GM23338 (cell line): ENCODE results near the gene GRIA1. TPM values are rescaled to one million over a fixed set of nuclear protein-coding genes. Genes with fewer than 3 reads are reported as not detected.

Source experiments
- ATAC-seq: fragments of 200-7000 bp; cut with Tn5 transposase; 3 replicates; pipeline ENCODE4 v1.9.1; 2020
- DNase-seq: peaks from one replicate; pipeline ENCODE4 v3.0.0-alpha.2; 2015; ENCODE audit warnings: low spot score
- H2AFZ ChIP-seq: fragments of 200-600 bp; sonication (generic); 2 replicates; pipeline ENCODE4 v1.8.0; 2016; ENCODE audit warnings: antibody characterized with exemption, mild to moderate bottlenecking, moderate library complexity
- H3F3A ChIP-seq: fragments of 200-600 bp; sonication (generic); replicated peaks from 2 replicates; pipeline ENCODE4 v1.8.0; 2017; ENCODE audit warnings: antibody characterized with exemption, mixed run types, low read depth
- H3K27ac ChIP-seq: fragments of 200-600 bp; sonication (generic); 2 replicates; pipeline ENCODE4 v1.6.1; 2016; ENCODE audit warnings: low read depth
- H3K27me3 ChIP-seq: fragments of 200-600 bp; sonication (generic); 2 replicates; pipeline ENCODE4 v1.8.0; 2016; ENCODE audit warnings: mild to moderate bottlenecking, mixed run types, moderate library complexity; ENCODE audit not compliant: insufficient read depth
- H3K36me3 ChIP-seq: fragments of 200-600 bp; sonication (generic); 2 replicates; pipeline ENCODE4 v1.8.0; 2016; ENCODE audit warnings: mild to moderate bottlenecking; ENCODE audit not compliant: insufficient read depth
- H3K4me1 ChIP-seq: fragments of 200-600 bp; sonication (generic); 2 replicates; pipeline ENCODE4 v1.8.0; 2016; ENCODE audit warnings: mild to moderate bottlenecking, moderate library complexity; ENCODE audit not compliant: insufficient read depth
- H3K4me2 ChIP-seq: fragments of 200-600 bp; sonication (generic); 2 replicates; pipeline ENCODE4 v1.7.1; 2017; ENCODE audit warnings: mixed run types
- H3K4me3 ChIP-seq: fragments of 200-600 bp; sonication (generic); 2 replicates; pipeline ENCODE4 v1.6.1; 2016; ENCODE audit warnings: mixed run types
- H3K79me2 ChIP-seq: fragments of 200-600 bp; sonication (generic); replicated peaks from 2 replicates; pipeline ENCODE4 v1.8.0; 2017; ENCODE audit warnings: mild to moderate bottlenecking; ENCODE audit not compliant: insufficient read depth
- H3K9me2 ChIP-seq: fragments of 200-600 bp; sonication (generic); 2 replicates; pipeline ENCODE4 v1.8.0; 2017; ENCODE audit not compliant: insufficient read depth
- H4K20me1 ChIP-seq: fragments of 200-600 bp; sonication (generic); replicated peaks from 2 replicates; pipeline ENCODE4 v1.8.0; 2017; ENCODE audit warnings: mild to moderate bottlenecking; ENCODE audit not compliant: insufficient read depth
- H3K27ac Mint-ChIP-seq: 2 replicates; pipeline ENCODE4 v1.8.0; 2020; ENCODE audit warnings: inconsistent platforms, mild to moderate bottlenecking, moderate library complexity, mixed read lengths
- H3K27me3 Mint-ChIP-seq: 3 replicates; pipeline ENCODE4 v1.8.0; 2022; ENCODE audit warnings: low read depth, mild to moderate bottlenecking, moderate library complexity, mixed read lengths, inconsistent platforms; ENCODE audit not compliant: insufficient read depth, poor library complexity
- H3K36me3 Mint-ChIP-seq: 3 replicates; pipeline ENCODE4 v1.8.0; 2021; ENCODE audit warnings: low read depth, mild to moderate bottlenecking, inconsistent platforms, moderate library complexity, mixed read lengths
- H3K4me1 Mint-ChIP-seq: 3 replicates; pipeline ENCODE4 v1.8.0; 2020; ENCODE audit warnings: mild to moderate bottlenecking, inconsistent platforms, mixed read lengths
- H3K4me3 Mint-ChIP-seq: 3 replicates; pipeline ENCODE4 v1.8.0; 2021; ENCODE audit warnings: moderate library complexity, mild to moderate bottlenecking, inconsistent platforms, mixed read lengths
- H3K9me3 Mint-ChIP-seq: 3 replicates; pipeline ENCODE4 v1.8.0; 2020; ENCODE audit warnings: moderate library complexity, mild to moderate bottlenecking, inconsistent platforms, mixed read lengths
- CREB1 ChIP-seq: fragments of 250-450 bp; sonication (Bioruptor Pico); IDR thresholded peaks from 2 replicates; pipeline ENCODE4 v1.5.0; 2020; ENCODE audit warnings: low read depth, mild to moderate bottlenecking, moderate library complexity
- CTCF ChIP-seq, 2 experiments: fragments of 200-600 bp in 1 of 2; sonication (generic) in 1 of 2; conservative IDR thresholded peaks; 2 replicates each; pipeline versions ENCODE4 v1.5.1 to v1.6.1; 2016 to 2017; ENCODE audit warnings: antibody characterized with exemption in 2 of 2, low read depth in 2 of 2, mild to moderate bottlenecking in 2 of 2, moderate library complexity in 1 of 2
- EZH2 ChIP-seq: fragments of 200-600 bp; sonication (generic); IDR thresholded peaks from one replicate; pipeline ENCODE4 v1.8.0; 2017; ENCODE audit warnings: antibody characterized with exemption, mild to moderate bottlenecking, low read depth; ENCODE audit not compliant: unreplicated experiment
- EZH2phosphoT487 ChIP-seq: fragments of 200-600 bp; sonication (generic); IDR thresholded peaks from one replicate; pipeline ENCODE4 v1.8.1; 2018; ENCODE audit warnings: antibody characterized with exemption; ENCODE audit not compliant: unreplicated experiment
- JUNB ChIP-seq: IDR thresholded peaks from one replicate; pipeline ENCODE4 v1.6.1; 2016; ENCODE audit warnings: antibody characterized with exemption; ENCODE audit not compliant: unreplicated experiment
- NANOG ChIP-seq: IDR thresholded peaks from 2 replicates; pipeline ENCODE4 v1.6.1; 2016; ENCODE audit warnings: antibody characterized with exemption, borderline replicate concordance
- POLR2AphosphoS5 ChIP-seq: IDR thresholded peaks from 2 replicates; pipeline ENCODE4 v1.6.1; 2016; ENCODE audit warnings: antibody characterized with exemption, low read depth
- STAT1 ChIP-seq: IDR thresholded peaks from one replicate; pipeline ENCODE4 v1.6.1; 2016; ENCODE audit warnings: antibody characterized with exemption; ENCODE audit not compliant: unreplicated experiment
- ZNF114 ChIP-seq: fragments of 250-450 bp; sonication (Bioruptor Pico); IDR thresholded peaks from 2 replicates; pipeline ENCODE4 v1.5.0; 2020; ENCODE audit warnings: mild to moderate bottlenecking, moderate library complexity
- ZNF331 ChIP-seq: fragments of 250-450 bp; sonication (Bioruptor Pico); IDR thresholded peaks from 2 replicates; pipeline ENCODE4 v1.5.0; 2020; ENCODE audit warnings: low read depth, mild to moderate bottlenecking, moderate library complexity
- polyA plus RNA-seq: library from polyadenylated mRNA; unstranded; fragments of >200 nt; fragmentation: Nextera tagmentation; extraction: Ambion mirVana; gene quantifications from 2 replicates; pipeline ENCODE4 v1.2.1, GENCODE V29; 2016
- total RNA-seq: library from RNA; depleted of rRNA; stranded (reverse); fragments of >200 nt; shearing (Covaris generic); gene quantifications from 2 replicates; pipeline ENCODE4 v1.2.3, GENCODE V29; 2014
- TF ChIP-seq, protein P1 (sequence below): fragments of 250-450 bp; sonication (Bioruptor Pico); IDR thresholded peaks from 2 replicates; pipeline ENCODE4 v1.5.0; 2020; ENCODE audit warnings: mild to moderate bottlenecking, moderate library complexity
- TF ChIP-seq, protein P2 (sequence below): IDR thresholded peaks from 2 replicates; pipeline ENCODE4 v1.6.1; 2016; ENCODE audit warnings: antibody characterized with exemption
- TF ChIP-seq, protein P3 (sequence below): IDR thresholded peaks from one replicate; pipeline ENCODE4 v1.6.1; 2018; ENCODE audit warnings: antibody characterized with exemption; ENCODE audit not compliant: unreplicated experiment

The GRIA1 gene
- total and polyA plus RNA-seq, 2 experiments from 2014 or later: 1.0 to 1.7 TPM

- no peak overlapping the region for H3K27ac ChIP-seq
- H3K79me2 ChIP-seq: no peaks in the 10 kb centered on the region
- H3K27me3 ChIP-seq: no peaks in the 10 kb centered on the region
- H3K36me3 ChIP-seq: no peaks in the 10 kb centered on the region
- H3K4me3 ChIP-seq: no peak overlapping the region
- H3K27ac Mint-ChIP-seq: no peak overlapping the region
- no peak for ATAC-seq
- no peak overlapping the region for H2AFZ ChIP-seq
- TF ChIP-seq JUNB: no peak
- no peak for TF ChIP-seq EZH2phosphoT487
- no peak for TF ChIP-seq CTCF (conservative IDR thresholded peaks at IDR 0.05; ENCODE audit: low read depth in 2 of 2)
- TF ChIP-seq CREB1 (CRISPR knock-in tag): no peak
- TF ChIP-seq EZH2: no peak
- TF ChIP-seq NANOG: no peak
- TF ChIP-seq, protein P1, sequence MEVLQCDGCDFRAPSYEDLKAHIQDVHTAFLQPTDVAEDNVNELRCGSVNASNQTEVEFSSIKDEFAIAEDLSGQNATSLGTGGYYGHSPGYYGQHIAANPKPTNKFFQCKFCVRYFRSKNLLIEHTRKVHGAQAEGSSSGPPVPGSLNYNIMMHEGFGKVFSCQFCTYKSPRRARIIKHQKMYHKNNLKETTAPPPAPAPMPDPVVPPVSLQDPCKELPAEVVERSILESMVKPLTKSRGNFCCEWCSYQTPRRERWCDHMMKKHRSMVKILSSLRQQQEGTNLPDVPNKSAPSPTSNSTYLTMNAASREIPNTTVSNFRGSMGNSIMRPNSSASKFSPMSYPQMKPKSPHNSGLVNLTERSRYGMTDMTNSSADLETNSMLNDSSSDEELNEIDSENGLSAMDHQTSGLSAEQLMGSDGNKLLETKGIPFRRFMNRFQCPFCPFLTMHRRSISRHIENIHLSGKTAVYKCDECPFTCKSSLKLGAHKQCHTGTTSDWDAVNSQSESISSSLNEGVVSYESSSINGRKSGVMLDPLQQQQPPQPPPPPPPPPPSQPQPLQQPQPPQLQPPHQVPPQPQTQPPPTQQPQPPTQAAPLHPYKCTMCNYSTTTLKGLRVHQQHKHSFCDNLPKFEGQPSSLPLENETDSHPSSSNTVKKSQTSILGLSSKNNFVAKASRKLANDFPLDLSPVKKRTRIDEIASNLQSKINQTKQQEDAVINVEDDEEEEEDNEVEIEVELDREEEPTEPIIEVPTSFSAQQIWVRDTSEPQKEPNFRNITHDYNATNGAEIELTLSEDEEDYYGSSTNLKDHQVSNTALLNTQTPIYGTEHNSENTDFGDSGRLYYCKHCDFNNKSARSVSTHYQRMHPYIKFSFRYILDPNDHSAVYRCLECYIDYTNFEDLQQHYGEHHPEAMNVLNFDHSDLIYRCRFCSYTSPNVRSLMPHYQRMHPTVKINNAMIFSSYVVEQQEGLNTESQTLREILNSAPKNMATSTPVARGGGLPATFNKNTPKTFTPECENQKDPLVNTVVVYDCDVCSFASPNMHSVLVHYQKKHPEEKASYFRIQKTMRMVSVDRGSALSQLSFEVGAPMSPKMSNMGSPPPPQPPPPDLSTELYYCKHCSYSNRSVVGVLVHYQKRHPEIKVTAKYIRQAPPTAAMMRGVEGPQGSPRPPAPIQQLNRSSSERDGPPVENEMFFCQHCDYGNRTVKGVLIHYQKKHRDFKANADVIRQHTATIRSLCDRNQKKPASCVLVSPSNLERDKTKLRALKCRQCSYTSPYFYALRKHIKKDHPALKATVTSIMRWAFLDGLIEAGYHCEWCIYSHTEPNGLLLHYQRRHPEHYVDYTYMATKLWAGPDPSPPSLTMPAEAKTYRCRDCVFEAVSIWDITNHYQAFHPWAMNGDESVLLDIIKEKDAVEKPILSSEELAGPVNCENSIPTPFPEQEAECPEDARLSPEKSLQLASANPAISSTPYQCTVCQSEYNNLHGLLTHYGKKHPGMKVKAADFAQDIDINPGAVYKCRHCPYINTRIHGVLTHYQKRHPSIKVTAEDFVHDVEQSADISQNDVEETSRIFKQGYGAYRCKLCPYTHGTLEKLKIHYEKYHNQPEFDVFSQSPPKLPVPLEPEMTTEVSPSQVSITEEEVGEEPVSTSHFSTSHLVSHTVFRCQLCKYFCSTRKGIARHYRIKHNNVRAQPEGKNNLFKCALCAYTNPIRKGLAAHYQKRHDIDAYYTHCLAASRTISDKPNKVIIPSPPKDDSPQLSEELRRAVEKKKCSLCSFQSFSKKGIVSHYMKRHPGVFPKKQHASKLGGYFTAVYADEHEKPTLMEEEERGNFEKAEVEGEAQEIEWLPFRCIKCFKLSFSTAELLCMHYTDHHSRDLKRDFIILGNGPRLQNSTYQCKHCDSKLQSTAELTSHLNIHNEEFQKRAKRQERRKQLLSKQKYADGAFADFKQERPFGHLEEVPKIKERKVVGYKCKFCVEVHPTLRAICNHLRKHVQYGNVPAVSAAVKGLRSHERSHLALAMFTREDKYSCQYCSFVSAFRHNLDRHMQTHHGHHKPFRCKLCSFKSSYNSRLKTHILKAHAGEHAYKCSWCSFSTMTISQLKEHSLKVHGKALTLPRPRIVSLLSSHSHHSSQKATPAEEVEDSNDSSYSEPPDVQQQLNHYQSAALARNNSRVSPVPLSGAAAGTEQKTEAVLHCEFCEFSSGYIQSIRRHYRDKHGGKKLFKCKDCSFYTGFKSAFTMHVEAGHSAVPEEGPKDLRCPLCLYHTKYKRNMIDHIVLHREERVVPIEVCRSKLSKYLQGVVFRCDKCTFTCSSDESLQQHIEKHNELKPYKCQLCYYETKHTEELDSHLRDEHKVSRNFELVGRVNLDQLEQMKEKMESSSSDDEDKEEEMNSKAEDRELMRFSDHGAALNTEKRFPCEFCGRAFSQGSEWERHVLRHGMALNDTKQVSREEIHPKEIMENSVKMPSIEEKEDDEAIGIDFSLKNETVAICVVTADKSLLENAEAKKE (CRISPR knock-in tag): no peak
- no peak for TF ChIP-seq ZNF331 (CRISPR knock-in tag)
- TF ChIP-seq, protein P2, sequence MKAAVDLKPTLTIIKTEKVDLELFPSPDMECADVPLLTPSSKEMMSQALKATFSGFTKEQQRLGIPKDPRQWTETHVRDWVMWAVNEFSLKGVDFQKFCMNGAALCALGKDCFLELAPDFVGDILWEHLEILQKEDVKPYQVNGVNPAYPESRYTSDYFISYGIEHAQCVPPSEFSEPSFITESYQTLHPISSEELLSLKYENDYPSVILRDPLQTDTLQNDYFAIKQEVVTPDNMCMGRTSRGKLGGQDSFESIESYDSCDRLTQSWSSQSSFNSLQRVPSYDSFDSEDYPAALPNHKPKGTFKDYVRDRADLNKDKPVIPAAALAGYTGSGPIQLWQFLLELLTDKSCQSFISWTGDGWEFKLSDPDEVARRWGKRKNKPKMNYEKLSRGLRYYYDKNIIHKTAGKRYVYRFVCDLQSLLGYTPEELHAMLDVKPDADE: no peak
- TF ChIP-seq, protein P3, sequence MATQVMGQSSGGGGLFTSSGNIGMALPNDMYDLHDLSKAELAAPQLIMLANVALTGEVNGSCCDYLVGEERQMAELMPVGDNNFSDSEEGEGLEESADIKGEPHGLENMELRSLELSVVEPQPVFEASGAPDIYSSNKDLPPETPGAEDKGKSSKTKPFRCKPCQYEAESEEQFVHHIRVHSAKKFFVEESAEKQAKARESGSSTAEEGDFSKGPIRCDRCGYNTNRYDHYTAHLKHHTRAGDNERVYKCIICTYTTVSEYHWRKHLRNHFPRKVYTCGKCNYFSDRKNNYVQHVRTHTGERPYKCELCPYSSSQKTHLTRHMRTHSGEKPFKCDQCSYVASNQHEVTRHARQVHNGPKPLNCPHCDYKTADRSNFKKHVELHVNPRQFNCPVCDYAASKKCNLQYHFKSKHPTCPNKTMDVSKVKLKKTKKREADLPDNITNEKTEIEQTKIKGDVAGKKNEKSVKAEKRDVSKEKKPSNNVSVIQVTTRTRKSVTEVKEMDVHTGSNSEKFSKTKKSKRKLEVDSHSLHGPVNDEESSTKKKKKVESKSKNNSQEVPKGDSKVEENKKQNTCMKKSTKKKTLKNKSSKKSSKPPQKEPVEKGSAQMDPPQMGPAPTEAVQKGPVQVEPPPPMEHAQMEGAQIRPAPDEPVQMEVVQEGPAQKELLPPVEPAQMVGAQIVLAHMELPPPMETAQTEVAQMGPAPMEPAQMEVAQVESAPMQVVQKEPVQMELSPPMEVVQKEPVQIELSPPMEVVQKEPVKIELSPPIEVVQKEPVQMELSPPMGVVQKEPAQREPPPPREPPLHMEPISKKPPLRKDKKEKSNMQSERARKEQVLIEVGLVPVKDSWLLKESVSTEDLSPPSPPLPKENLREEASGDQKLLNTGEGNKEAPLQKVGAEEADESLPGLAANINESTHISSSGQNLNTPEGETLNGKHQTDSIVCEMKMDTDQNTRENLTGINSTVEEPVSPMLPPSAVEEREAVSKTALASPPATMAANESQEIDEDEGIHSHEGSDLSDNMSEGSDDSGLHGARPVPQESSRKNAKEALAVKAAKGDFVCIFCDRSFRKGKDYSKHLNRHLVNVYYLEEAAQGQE: no peak
- TF ChIP-seq POLR2AphosphoS5: no peak
- TF ChIP-seq ZNF114 (CRISPR knock-in tag): no peak
- no peak for TF ChIP-seq STAT1
- peaks cover 3% of the 10 kb centered on the region for H3K27me3 Mint-ChIP-seq
- no peak overlapping the region for H3K4me2 ChIP-seq
- H3K4me3 Mint-ChIP-seq: no peak overlapping the region
- no peaks in the 10 kb centered on the region for H3F3A ChIP-seq
- H3K4me1 ChIP-seq: no peaks in the 10 kb centered on the region
- H4K20me1 ChIP-seq: no peaks in the 10 kb centered on the region
- H3K9me2 ChIP-seq: peaks cover 3% of the 10 kb centered on the region; the same call in 1 of the 2 replicates
- H3K4me1 Mint-ChIP-seq: no peaks in the 10 kb centered on the region
- 0 out of 3 replicates have a peak, but pooled peaks cover 3% of the 10 kb centered on the region for H3K9me3 Mint-ChIP-seq
- DNase-seq: no peak
- no peaks in the 10 kb centered on the region for H3K36me3 Mint-ChIP-seq
These were observed 254.3 kb downstream of the GRIA1 start for GRCh38 chr5:153744751-153745150.
